GM13976 (cell line): Measurements from ENCODE around the gene RASAL3.

Experiments
- DNase-seq: peaks from one replicate; pipeline ENCODE4 v3.0.0; 2012; ENCODE audit warnings: low spot score
- in situ Hi-C: fragments of 300-500 bp; cut with MboI; formaldehyde crosslinking; loops from one replicate; pipeline ENCODE4 v1.12.0; 2022; ENCODE audit warnings: low sequenced_read_pairs, mixed read lengths, inconsistent platforms; ENCODE audit not compliant: unreplicated experiment
- TF ChIP-seq, protein P1 (sequence below): IDR thresholded peaks from 2 replicates; pipeline ENCODE4 v1.5.1; 2012; ENCODE audit warnings: borderline replicate concordance, mild to moderate bottlenecking; ENCODE audit not compliant: insufficient read depth; ENCODE audit errors: extremely low read depth, missing control alignments, control extremely low read depth

The RASAL3 gene

DNA sequence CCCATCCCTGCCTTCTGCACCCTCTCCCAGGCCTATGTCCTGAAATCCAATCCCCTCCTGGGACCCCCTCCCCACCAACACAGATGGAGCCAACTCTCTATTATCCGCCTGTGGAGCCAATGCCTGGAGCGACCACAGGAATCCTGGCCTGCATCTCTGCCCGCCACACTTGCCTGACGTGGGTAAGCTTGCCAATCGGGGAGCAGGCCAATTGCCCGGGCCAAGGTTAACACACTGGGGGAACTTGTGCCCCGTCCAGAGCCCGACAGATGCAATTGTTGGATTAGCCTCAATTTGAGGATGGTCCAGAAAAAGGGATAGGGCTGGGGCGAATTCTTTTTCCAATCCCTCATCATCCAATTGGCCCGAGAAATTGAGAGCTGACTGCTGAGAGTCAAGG is 20.5 kb downstream of the RASAL3 start:
- TF ChIP-seq, protein P1, sequence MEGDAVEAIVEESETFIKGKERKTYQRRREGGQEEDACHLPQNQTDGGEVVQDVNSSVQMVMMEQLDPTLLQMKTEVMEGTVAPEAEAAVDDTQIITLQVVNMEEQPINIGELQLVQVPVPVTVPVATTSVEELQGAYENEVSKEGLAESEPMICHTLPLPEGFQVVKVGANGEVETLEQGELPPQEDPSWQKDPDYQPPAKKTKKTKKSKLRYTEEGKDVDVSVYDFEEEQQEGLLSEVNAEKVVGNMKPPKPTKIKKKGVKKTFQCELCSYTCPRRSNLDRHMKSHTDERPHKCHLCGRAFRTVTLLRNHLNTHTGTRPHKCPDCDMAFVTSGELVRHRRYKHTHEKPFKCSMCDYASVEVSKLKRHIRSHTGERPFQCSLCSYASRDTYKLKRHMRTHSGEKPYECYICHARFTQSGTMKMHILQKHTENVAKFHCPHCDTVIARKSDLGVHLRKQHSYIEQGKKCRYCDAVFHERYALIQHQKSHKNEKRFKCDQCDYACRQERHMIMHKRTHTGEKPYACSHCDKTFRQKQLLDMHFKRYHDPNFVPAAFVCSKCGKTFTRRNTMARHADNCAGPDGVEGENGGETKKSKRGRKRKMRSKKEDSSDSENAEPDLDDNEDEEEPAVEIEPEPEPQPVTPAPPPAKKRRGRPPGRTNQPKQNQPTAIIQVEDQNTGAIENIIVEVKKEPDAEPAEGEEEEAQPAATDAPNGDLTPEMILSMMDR: no peak
- DNase-seq: no peak
- in situ Hi-C loops: no loop called here

DNA sequence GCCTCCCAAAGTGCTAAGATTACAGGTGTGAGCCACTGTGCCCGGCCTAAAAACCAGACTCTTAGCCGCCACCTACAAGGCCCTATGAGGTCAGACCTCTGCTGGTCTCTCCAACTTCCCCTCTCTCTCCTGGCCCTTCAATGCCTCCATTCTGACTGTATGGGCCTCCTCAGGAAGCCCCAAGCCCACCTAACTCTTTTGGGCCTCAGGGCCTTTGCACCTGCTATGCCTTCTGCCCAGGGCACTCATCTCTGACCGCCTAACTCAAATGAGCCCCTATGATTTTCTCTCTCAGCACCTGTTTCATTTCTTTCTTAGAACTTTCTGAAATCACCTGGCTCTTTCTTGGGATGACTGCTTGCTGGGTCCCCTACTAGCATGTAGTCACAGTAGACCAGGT is 21.0 kb downstream of the RASAL3 start:
- DNase-seq: no peak
- TF ChIP-seq, protein P1: no peak
- in situ Hi-C loops: no loop called here

DNA sequence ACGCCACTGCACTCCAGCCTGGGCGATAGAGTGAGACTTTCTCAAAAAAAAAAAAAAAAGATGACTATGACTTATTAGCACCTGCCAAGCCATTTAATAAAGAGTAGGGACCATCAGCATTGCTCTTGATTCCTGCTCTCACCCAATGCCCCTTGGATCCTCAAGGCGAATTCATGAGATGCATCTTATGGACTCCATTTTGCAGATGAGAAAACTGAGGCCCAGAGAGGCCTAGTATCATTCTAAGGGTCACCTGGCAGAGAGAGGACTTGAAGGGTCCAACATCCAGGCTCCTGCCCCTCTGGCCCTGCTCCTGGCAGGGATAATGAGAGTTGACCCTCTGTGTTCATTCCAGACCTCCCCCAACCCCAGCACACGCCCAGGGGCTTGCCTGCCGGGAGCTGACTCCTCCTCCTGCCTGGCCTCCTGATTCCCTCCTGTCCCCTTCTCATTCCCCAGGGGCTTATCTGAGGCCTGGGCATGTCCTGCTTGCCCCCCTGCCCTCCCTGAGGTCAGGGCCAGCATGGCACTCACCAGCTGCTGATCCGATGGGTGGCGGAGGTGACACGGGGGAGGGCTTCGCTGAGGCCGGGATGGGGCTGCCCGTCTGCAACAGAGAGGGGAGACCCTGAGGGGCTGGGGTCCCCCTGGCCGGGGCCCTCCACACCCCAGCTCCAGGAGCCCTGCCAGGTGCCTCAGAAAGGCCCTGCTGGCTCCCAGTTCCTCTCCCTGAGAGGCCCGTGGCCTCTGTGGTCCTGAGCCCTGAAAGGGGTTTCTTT is 22.0 kb downstream of the RASAL3 start:
- no peak for DNase-seq
- TF ChIP-seq, protein P1: no peak
- in situ Hi-C loops: no loop called here

DNA sequence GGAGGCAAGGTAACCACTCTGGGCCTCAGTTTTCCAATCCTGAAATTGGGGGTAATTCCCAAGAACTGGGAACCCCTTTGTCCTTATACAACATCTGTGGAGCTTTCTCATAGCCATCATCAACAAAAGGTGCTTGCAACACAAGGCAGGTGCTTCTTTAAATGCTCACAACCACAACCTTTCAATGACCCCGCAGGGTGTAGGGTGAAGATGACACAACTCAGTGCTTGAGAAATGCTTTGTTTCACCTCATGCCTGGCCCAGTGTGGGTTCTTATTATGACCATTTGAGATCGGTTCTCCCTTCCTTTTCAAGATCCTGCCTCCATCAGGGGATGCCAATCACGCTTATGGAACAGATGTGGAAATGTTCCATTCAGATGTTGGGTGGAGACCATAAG is 23.0 kb downstream of the RASAL3 start:
- in situ Hi-C loops: no loop called here
- DNase-seq: no peak
- TF ChIP-seq, protein P1: no peak

DNA sequence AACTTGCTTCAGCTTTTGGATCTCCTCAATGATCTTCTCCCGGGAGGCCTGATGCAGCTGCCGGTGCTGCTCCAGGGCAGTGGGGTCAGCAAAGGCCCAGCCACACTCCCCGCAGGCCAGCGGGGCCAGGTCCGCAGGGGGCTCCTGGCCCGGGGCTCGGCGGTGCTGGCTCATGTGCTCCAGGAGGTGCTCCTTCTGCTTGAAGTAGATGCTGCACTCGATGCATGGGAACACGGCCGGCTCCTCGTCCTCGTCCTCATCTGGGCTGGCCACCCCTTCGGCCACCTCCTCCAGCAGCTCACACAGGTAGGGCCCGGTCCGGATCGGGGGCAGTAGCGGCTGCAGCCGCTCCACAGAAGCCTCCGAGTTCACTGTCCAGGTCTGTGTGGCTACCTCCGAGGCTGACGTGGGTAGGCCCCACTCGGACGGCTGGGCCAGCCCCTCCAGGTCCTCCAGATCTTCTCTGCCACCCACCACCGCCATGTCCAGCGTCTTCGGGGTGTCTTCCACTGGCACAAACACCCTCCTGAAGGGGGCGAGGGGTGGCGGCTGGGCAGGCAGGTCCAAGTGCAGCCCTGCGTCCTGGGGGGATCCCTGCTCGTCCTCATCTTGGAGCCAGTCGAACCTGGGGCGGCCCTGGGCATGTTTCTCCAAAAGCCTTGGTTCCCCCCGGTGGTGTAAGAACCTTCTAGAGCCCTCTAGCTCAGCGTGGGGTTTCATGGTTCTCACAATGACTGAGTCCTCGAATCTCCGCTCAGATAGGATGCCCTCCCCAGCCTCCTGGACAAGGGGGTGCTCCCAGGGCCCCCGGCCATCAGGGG is 24.3 kb downstream of the RASAL3 start:
- TF ChIP-seq, protein P1: no peak
- no peak for DNase-seq
- in situ Hi-C loops: no loop called here

DNA sequence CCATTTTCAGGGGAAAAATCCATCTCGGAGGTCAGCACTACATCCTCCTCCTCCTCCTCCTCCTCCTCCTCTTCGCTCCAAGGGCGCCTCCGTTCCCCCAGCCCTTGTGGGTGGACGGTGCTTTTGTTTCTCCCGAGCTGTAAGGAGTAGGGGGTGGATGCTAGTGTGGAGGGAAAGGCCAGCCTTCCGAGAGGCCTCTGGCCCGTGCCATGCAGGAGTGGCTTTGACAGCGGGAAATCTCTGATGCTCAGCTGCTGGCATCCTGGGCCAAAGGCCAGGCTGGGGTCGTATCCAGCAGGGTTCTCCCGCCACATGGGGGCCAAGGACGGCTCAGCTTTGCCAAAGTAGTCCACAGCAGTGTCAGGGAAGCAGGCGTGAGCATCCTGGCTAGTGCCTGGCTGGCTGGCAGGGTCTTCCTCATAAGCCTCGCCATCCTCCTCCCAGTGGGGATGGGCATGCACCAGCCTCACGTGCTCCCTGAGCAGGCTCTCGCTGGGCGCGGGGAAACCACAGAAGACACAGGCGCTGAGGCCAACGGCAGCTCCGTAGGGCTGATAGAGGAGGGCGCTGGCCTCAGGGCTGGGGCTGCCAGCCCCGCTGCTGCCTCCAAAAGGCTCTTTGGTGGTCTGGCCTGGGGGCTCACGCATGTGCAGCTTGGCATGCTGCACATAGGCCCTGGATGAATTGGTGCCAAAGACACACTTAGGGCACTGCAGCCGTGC is 25.1 kb downstream of the RASAL3 start:
- TF ChIP-seq, protein P1: no peak
- in situ Hi-C loops: no loop called here
- DNase-seq: no peak
